Measurements from ENCODE around the gene SYPL1. TPM values are rescaled to one million over a fixed set of nuclear protein-coding genes. Genes with fewer than 3 reads are reported as not detected.

SYPL1 gene
- total and polyA plus RNA-seq, 7 donors, result 66.3 to 113 (median 79.0) TPM

- H3K4me1 ChIP-seq, result peaks cover 9% of the 10 kb centered on the region
- no peak for TF ChIP-seq CTCF (IDR thresholded peaks at IDR 0.05)
- H3K36me3 ChIP-seq (ENCODE audit: insufficient read depth in 1 of 2, low read depth in 1 of 2), result no peaks in the 10 kb centered on the region
- H3K4me3 ChIP-seq, result no peak overlapping the region
- H3K9me3 ChIP-seq, result no peaks in the 10 kb centered on the region
- no peaks in the 10 kb centered on the region for H3K27me3 ChIP-seq (ENCODE audit: insufficient read depth in 3 of 3, low read length in 2 of 3)
- H3K27ac ChIP-seq, result no peak overlapping the region
- ATAC-seq (no peak), DNase-seq (no peak)
- intact Hi-C loops (cut with DNase I), result no loop called here
- WGBS, 3 donors, result 66 to 73% (median 73%) methylated on average over 2 of the region's 2 CpGs
Observed at GRCh38 chr7:106075937-106076336, 36.2 kb downstream of the SYPL1 start.

- no peak overlapping the region for H3K4me3 ChIP-seq
- ATAC-seq, result peak in 3 of 4 donors; percentile 27 to 48 (median 31)
- 61 to 76% (median 62%) methylated on average over 9 of the region's 9 CpGs for WGBS, 3 donors
- no peaks in the 10 kb centered on the region for H3K9me3 ChIP-seq
- intact Hi-C loops (cut with DNase I), result no loop called here
- H3K27ac ChIP-seq, result no peak overlapping the region
- peaks cover 4% of the 10 kb centered on the region for H3K4me1 ChIP-seq
- no peaks in the 10 kb centered on the region for H3K27me3 ChIP-seq (ENCODE audit: insufficient read depth in 3 of 3, low read length in 2 of 3)
- no peak for TF ChIP-seq CTCF (IDR thresholded peaks at IDR 0.05)
- DNase-seq, result no peak
- no peaks in the 10 kb centered on the region for H3K36me3 ChIP-seq (ENCODE audit: insufficient read depth in 1 of 2, low read depth in 1 of 2)
Observed at GRCh38 chr7:106074257-106074656, 37.9 kb downstream of the SYPL1 start.

GRCh38 chr7:106073701-106074100 is 38.4 kb downstream of the SYPL1 start:
- H3K27ac ChIP-seq, result no peak overlapping the region
- WGBS, 3 donors, result 76 to 87% (median 82%) methylated on average over 3 of the region's 3 CpGs
- H3K27me3 ChIP-seq (ENCODE audit: insufficient read depth in 3 of 3, low read length in 2 of 3), result no peaks in the 10 kb centered on the region
- H3K36me3 ChIP-seq (ENCODE audit: insufficient read depth in 1 of 2, low read depth in 1 of 2), result no peaks in the 10 kb centered on the region
- intact Hi-C loops (cut with DNase I), result no loop called here
- no peak overlapping the region for H3K4me3 ChIP-seq
- H3K4me1 ChIP-seq, result peaks cover 9% of the 10 kb centered on the region
- DNase-seq (no peak), ATAC-seq (no peak)
- no peaks in the 10 kb centered on the region for H3K9me3 ChIP-seq
- TF ChIP-seq CTCF (IDR thresholded peaks at IDR 0.05), result no peak

- Histone ChIP-seq H3K4me1 (peaks cover 11% of the 10 kb centered on the region), H3K9me3 (no peaks in the 10 kb centered on the region), H3K36me3 (ENCODE audit: insufficient read depth in 1 of 2, low read depth in 1 of 2) (no peaks in the 10 kb centered on the region), H3K27me3 (ENCODE audit: insufficient read depth in 3 of 3, low read length in 2 of 3) (no peaks in the 10 kb centered on the region), H3K27ac (no peak overlapping the region), H3K4me3 (no peak overlapping the region)
- intact Hi-C loops (cut with DNase I), result no loop called here
- ATAC-seq (no peak), DNase-seq (no peak)
- 77 to 84% (median 83%) methylated on average over 4 of the region's 4 CpGs for WGBS, 3 donors
- TF ChIP-seq CTCF (IDR thresholded peaks at IDR 0.05), result no peak
Observed at GRCh38 chr7:106072715-106073091, 39.4 kb downstream of the SYPL1 start.

- 35 to 37% (median 36%) methylated on average over 9 of the region's 9 CpGs for WGBS, 3 donors
- TF ChIP-seq CTCF (IDR thresholded peaks at IDR 0.05), result no peak
- ATAC-seq, result no peak
- no peaks in the 10 kb centered on the region for H3K36me3 ChIP-seq (ENCODE audit: insufficient read depth in 1 of 2, low read depth in 1 of 2)
- no peak for DNase-seq
- intact Hi-C loops (cut with DNase I), result no loop called here
- no peak overlapping the region for H3K4me3 ChIP-seq
- peaks cover 11% of the 10 kb centered on the region for H3K4me1 ChIP-seq
- H3K9me3 ChIP-seq, result no peaks in the 10 kb centered on the region
- H3K27me3 ChIP-seq (ENCODE audit: insufficient read depth in 3 of 3, low read length in 2 of 3), result no peaks in the 10 kb centered on the region
- peak overlapping the region; percentile 24 for H3K27ac ChIP-seq
Observed at GRCh38 chr7:106071999-106072714, 40.0 kb downstream of the SYPL1 start.

All from psoas muscle (tissue), 8 donors.